Renal pelvis (tissue), 12 donors: ENCODE measurements around the gene RPL31. TPM values are rescaled to one million over a fixed set of nuclear protein-coding genes. Genes with fewer than 3 reads are reported as not detected.

Experiments used
- DNase-seq: peaks from one replicate; pipeline ENCODE4 v3.0.0-alpha.2; 2013
- long read RNA-seq, 16 experiments: transcript quantifications; one replicate each; lab custom pipeline, GENCODE V29; 2026
- polyA plus RNA-seq, 3 donors: library from polyadenylated mRNA; unstranded; fragments of 120-200 nt; gene quantifications; one replicate each; pipeline ENCODE4 v1.2.1, GENCODE V29; 2013; ENCODE audit not compliant: insufficient read length in 3 of 3

Gene RPL31
- polyA plus RNA-seq: 1,000 to 10,000 TPM; 2,438 to 2,978 (median 2,800) TPM
- long read RNA-seq, donor 1, transcript RPL31-201 (5 exons, 1,865 nt): major isoform, 2,008 of 2,953 reads
- long read RNA-seq, donor 1, transcript RPL31-203 (5 exons, 1,110 nt): minor isoform, 18 of 2,953 reads
- long read RNA-seq, donor 1, transcript RPL31-208 (4 exons, 825 nt): minor isoform, 598 of 2,953 reads
- long read RNA-seq, donor 1, transcript RPL31-205 (4 exons, 716 nt): minor isoform, 62 of 2,953 reads
- long read RNA-seq, donor 1, partial matches to known transcripts: 125 of 2,953 reads
- long read RNA-seq, donor 1, other reads (novel, unspliced or antisense): 118 of 2,953 reads
- long read RNA-seq, donor 2, transcript RPL31-205 (4 exons, 716 nt): minor isoform, 47 of 2,808 reads
- long read RNA-seq, donor 2, transcript RPL31-208 (4 exons, 825 nt): minor isoform, 434 of 2,808 reads
- long read RNA-seq, donor 2, transcript RPL31-203 (5 exons, 1,110 nt): minor isoform, 48 of 2,808 reads
- long read RNA-seq, donor 2, transcript RPL31-201 (5 exons, 1,865 nt): major isoform, 1,997 of 2,808 reads
- long read RNA-seq, donor 2, partial matches to known transcripts: 141 of 2,808 reads
- long read RNA-seq, donor 2, other reads (novel, unspliced or antisense): 96 of 2,808 reads
- long read RNA-seq, donor 3, transcript RPL31-205 (4 exons, 716 nt): minor isoform, 49 of 2,433 reads
- long read RNA-seq, donor 3, transcript RPL31-208 (4 exons, 825 nt): minor isoform, 572 of 2,433 reads
- long read RNA-seq, donor 3, transcript RPL31-203 (5 exons, 1,110 nt): minor isoform, 19 of 2,433 reads
- long read RNA-seq, donor 3, transcript RPL31-201 (5 exons, 1,865 nt): major isoform, 1,494 of 2,433 reads
- long read RNA-seq, donor 3, partial matches to known transcripts: 189 of 2,433 reads
- long read RNA-seq, donor 3, other reads (novel, unspliced or antisense): 76 of 2,433 reads
- long read RNA-seq, donor 4, transcript RPL31-201 (5 exons, 1,865 nt): major isoform, 2,157 of 3,828 reads
- long read RNA-seq, donor 4, transcript RPL31-205 (4 exons, 716 nt): minor isoform, 86 of 3,828 reads
- long read RNA-seq, donor 4, transcript RPL31-202 (3 exons, 641 nt): minor isoform, 26 of 3,828 reads
- long read RNA-seq, donor 4, transcript RPL31-208 (4 exons, 825 nt): minor isoform, 1,046 of 3,828 reads
- long read RNA-seq, donor 4, partial matches to known transcripts: 271 of 3,828 reads
- long read RNA-seq, donor 4, other reads (novel, unspliced or antisense): 195 of 3,828 reads
- long read RNA-seq, donor 5, transcript RPL31-205 (4 exons, 716 nt): minor isoform, 38 of 1,855 reads
- long read RNA-seq, donor 5, transcript RPL31-201 (5 exons, 1,865 nt): major isoform, 1,209 of 1,855 reads
- long read RNA-seq, donor 5, transcript RPL31-208 (4 exons, 825 nt): minor isoform, 411 of 1,855 reads
- long read RNA-seq, donor 5, transcript RPL31-203 (5 exons, 1,110 nt): minor isoform, 18 of 1,855 reads
- long read RNA-seq, donor 5, partial matches to known transcripts: 97 of 1,855 reads
- long read RNA-seq, donor 5, other reads (novel, unspliced or antisense): 62 of 1,855 reads
- long read RNA-seq, donor 6, transcript RPL31-202 (3 exons, 641 nt): minor isoform, 33 of 2,177 reads
- long read RNA-seq, donor 6, transcript RPL31-208 (4 exons, 825 nt): minor isoform, 527 of 2,177 reads
- long read RNA-seq, donor 6, transcript RPL31-201 (5 exons, 1,865 nt): major isoform, 1,304 of 2,177 reads
- long read RNA-seq, donor 6, transcript RPL31-205 (4 exons, 716 nt): minor isoform, 43 of 2,177 reads
- long read RNA-seq, donor 6, partial matches to known transcripts: 156 of 2,177 reads
- long read RNA-seq, donor 6, other reads (novel, unspliced or antisense): 68 of 2,177 reads
- long read RNA-seq, donor 7, transcript RPL31-201 (5 exons, 1,865 nt): major isoform, 1,688 of 3,366 reads
- long read RNA-seq, donor 7, transcript RPL31-205 (4 exons, 716 nt): minor isoform, 56 of 3,366 reads
- long read RNA-seq, donor 7, transcript RPL31-208 (4 exons, 825 nt): minor isoform, 1,074 of 3,366 reads
- long read RNA-seq, donor 7, transcript RPL31-203 (5 exons, 1,110 nt): minor isoform, 40 of 3,366 reads
- long read RNA-seq, donor 7, partial matches to known transcripts: 345 of 3,366 reads
- long read RNA-seq, donor 7, other reads (novel, unspliced or antisense): 116 of 3,366 reads
- long read RNA-seq, donor 8, transcript RPL31-205 (4 exons, 716 nt): minor isoform, 13 of 1,103 reads
- long read RNA-seq, donor 8, transcript RPL31-201 (5 exons, 1,865 nt): major isoform, 668 of 1,103 reads
- long read RNA-seq, donor 8, transcript RPL31-208 (4 exons, 825 nt): minor isoform, 296 of 1,103 reads
- long read RNA-seq, donor 8, transcript RPL31-203 (5 exons, 1,110 nt): minor isoform, 11 of 1,103 reads
- long read RNA-seq, donor 8, partial matches to known transcripts: 73 of 1,103 reads
- long read RNA-seq, donor 8, other reads (novel, unspliced or antisense): 29 of 1,103 reads
- long read RNA-seq, donor 9, transcript RPL31-201 (5 exons, 1,865 nt): major isoform, 1,970 of 3,198 reads
- long read RNA-seq, donor 9, transcript RPL31-203 (5 exons, 1,110 nt): minor isoform, 38 of 3,198 reads
- long read RNA-seq, donor 9, transcript RPL31-205 (4 exons, 716 nt): minor isoform, 70 of 3,198 reads
- long read RNA-seq, donor 9, transcript RPL31-208 (4 exons, 825 nt): minor isoform, 794 of 3,198 reads
- long read RNA-seq, donor 9, partial matches to known transcripts: 201 of 3,198 reads
- long read RNA-seq, donor 9, other reads (novel, unspliced or antisense): 66 of 3,198 reads
- long read RNA-seq, donor 10, transcript RPL31-205 (4 exons, 716 nt): minor isoform, 58 of 2,276 reads
- long read RNA-seq, donor 10, transcript RPL31-208 (4 exons, 825 nt): minor isoform, 419 of 2,276 reads
- long read RNA-seq, donor 10, transcript RPL31-201 (5 exons, 1,865 nt): major isoform, 1,486 of 2,276 reads
- long read RNA-seq, donor 10, transcript RPL31-203 (5 exons, 1,110 nt): minor isoform, 26 of 2,276 reads
- long read RNA-seq, donor 10, partial matches to known transcripts: 160 of 2,276 reads
- long read RNA-seq, donor 10, other reads (novel, unspliced or antisense): 94 of 2,276 reads
- long read RNA-seq, donor 11, transcript RPL31-201 (5 exons, 1,865 nt): major isoform, 1,163 of 1,947 reads
- long read RNA-seq, donor 11, transcript RPL31-208 (4 exons, 825 nt): minor isoform, 470 of 1,947 reads
- long read RNA-seq, donor 11, transcript RPL31-205 (4 exons, 716 nt): minor isoform, 34 of 1,947 reads
- long read RNA-seq, donor 11, transcript RPL31-211 (3 exons, 357 nt): minor isoform, 18 of 1,947 reads
- long read RNA-seq, donor 11, partial matches to known transcripts: 163 of 1,947 reads
- long read RNA-seq, donor 11, other reads (novel, unspliced or antisense): 77 of 1,947 reads
- long read RNA-seq, donor 12, transcript RPL31-202 (3 exons, 641 nt): minor isoform, 32 of 3,485 reads
- long read RNA-seq, donor 12, transcript RPL31-205 (4 exons, 716 nt): minor isoform, 92 of 3,485 reads
- long read RNA-seq, donor 12, transcript RPL31-201 (5 exons, 1,865 nt): major isoform, 2,332 of 3,485 reads
- long read RNA-seq, donor 12, transcript RPL31-208 (4 exons, 825 nt): minor isoform, 683 of 3,485 reads
- long read RNA-seq, donor 12, partial matches to known transcripts: 158 of 3,485 reads
- long read RNA-seq, donor 12, other reads (novel, unspliced or antisense): 139 of 3,485 reads
- long read RNA-seq, donor 13, transcript RPL31-201 (5 exons, 1,865 nt): major isoform, 1,053 of 1,703 reads
- long read RNA-seq, donor 13, transcript RPL31-205 (4 exons, 716 nt): minor isoform, 38 of 1,703 reads
- long read RNA-seq, donor 13, transcript RPL31-208 (4 exons, 825 nt): minor isoform, 407 of 1,703 reads
- long read RNA-seq, donor 13, transcript RPL31-203 (5 exons, 1,110 nt): minor isoform, 12 of 1,703 reads
- long read RNA-seq, donor 13, partial matches to known transcripts: 112 of 1,703 reads
- long read RNA-seq, donor 13, other reads (novel, unspliced or antisense): 57 of 1,703 reads
- long read RNA-seq, donor 14: 0 reads
- long read RNA-seq, donor 15, transcript RPL31-208 (4 exons, 825 nt): minor isoform, 797 of 3,503 reads
- long read RNA-seq, donor 15, transcript RPL31-201 (5 exons, 1,865 nt): major isoform, 2,194 of 3,503 reads
- long read RNA-seq, donor 15, transcript RPL31-202 (3 exons, 641 nt): minor isoform, 27 of 3,503 reads
- long read RNA-seq, donor 15, transcript RPL31-205 (4 exons, 716 nt): minor isoform, 106 of 3,503 reads
- long read RNA-seq, donor 15, partial matches to known transcripts: 186 of 3,503 reads
- long read RNA-seq, donor 15, other reads (novel, unspliced or antisense): 143 of 3,503 reads
- long read RNA-seq, donor 16, transcript RPL31-201 (5 exons, 1,865 nt): major isoform, 1,823 of 3,181 reads
- long read RNA-seq, donor 16, transcript RPL31-203 (5 exons, 1,110 nt): minor isoform, 34 of 3,181 reads
- long read RNA-seq, donor 16, transcript RPL31-208 (4 exons, 825 nt): minor isoform, 883 of 3,181 reads
- long read RNA-seq, donor 16, transcript RPL31-205 (4 exons, 716 nt): minor isoform, 67 of 3,181 reads
- long read RNA-seq, donor 16, partial matches to known transcripts: 209 of 3,181 reads
- long read RNA-seq, donor 16, other reads (novel, unspliced or antisense): 123 of 3,181 reads

GRCh38 chr2:101001691-101002561 is at the start of gene RPL31:
RPL31 (plus strand) TSS chr2:101002289; CDS start chr2:101002702, 413 bp downstream.
- DNase-seq: peak; percentile 98

- DNase-seq: no peak
Observed at GRCh38 chr2:100952512-100952911, 49.6 kb upstream of the RPL31 start.

GRCh38 chr2:100953406-100954043 is 48.6 kb upstream of the RPL31 start:
- DNase-seq: no peak

- DNase-seq: no peak
Observed at GRCh38 chr2:100954044-100954420, 48.1 kb upstream of the RPL31 start.

GRCh38 chr2:100955226-100955625 is 46.9 kb upstream of the RPL31 start:
- no peak for DNase-seq

- no peak for DNase-seq
Observed at GRCh38 chr2:100956081-100956480, 46.0 kb upstream of the RPL31 start.

- DNase-seq: no peak
Observed at GRCh38 chr2:100957996-100958653, 44.0 kb upstream of the RPL31 start.

- no peak for DNase-seq
Observed at GRCh38 chr2:100959225-100959880, 42.7 kb upstream of the RPL31 start.

- DNase-seq: no peak
Observed at GRCh38 chr2:100960688-100961087, 41.4 kb upstream of the RPL31 start.

GRCh38 chr2:100962366-100963025 is 39.6 kb upstream of the RPL31 start:
- no peak for DNase-seq

GRCh38 chr2:100963026-100963375 is 39.1 kb upstream of the RPL31 start:
- no peak for DNase-seq
